ENCODE data around the gene NUDT21. TPM values are rescaled to one million over a fixed set of nuclear protein-coding genes. Genes with fewer than 3 reads are reported as not detected.

Gene NUDT21
- total RNA-seq, 1 experiment from 2014 or later = 109 TPM

DNA sequence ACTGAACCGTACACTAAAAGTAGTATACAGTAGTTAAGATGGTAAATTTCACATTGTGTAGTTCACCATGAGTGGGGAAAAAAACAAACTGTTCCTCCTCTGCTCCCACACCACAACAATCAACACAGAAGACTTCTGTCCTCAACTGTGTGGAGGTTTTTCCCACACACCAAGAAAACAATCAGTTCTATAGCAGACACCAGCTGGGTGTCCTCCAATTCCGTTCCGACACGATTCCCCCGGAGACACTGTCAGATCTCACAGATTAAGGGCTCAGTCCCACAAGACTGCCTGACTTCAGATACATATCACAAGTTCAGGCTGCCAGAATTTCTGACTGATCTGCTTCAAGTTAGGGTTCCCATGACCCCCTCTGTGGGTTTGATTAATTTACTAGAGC, 36.9 kb upstream of the NUDT21 start:
- Histone ChIP-seq H4K20me1 (ENCODE audit: low read length) (no peaks in the 10 kb centered on the region), H3K36me3 (ENCODE audit: low read depth, low read length) (peaks cover 6% of the 10 kb centered on the region), H3K4me3 (ENCODE audit: low read length) (no peak overlapping the region), H3K9me3 (ENCODE audit: low read length) (no peaks in the 10 kb centered on the region), H3K9me2 (replicated peaks; ENCODE audit: low read length) (no peaks in the 10 kb centered on the region), H3F3A (ENCODE audit: low read length, unreplicated experiment) (no peaks in the 10 kb centered on the region), H3K27ac (ENCODE audit: low read length) (no peak overlapping the region), H3K9ac (ENCODE audit: low read length) (no peak overlapping the region), H3K79me2 (ENCODE audit: low read length) (no peaks in the 10 kb centered on the region), H3K27me3 (ENCODE audit: low read length) (no peaks in the 10 kb centered on the region), H3K4me1 (ENCODE audit: insufficient read depth, low read length) (no peaks in the 10 kb centered on the region), H2AFZ (ENCODE audit: low read length) (no peak overlapping the region), H3K4me2 (ENCODE audit: low read length) (no peak overlapping the region)
- DNase-seq (no peak), ATAC-seq (no peak)
- ChIA-PET CTCF (no interaction called here), POLR2A (ENCODE audit: unreplicated experiment) (no interaction called here)
- TF ChIP-seq EZH2 (IDR thresholded peaks at IDR 0.05; ENCODE audit: low read length, unreplicated experiment) (no peak), EZH2phosphoT487 (IDR thresholded peaks at IDR 0.05; ENCODE audit: borderline replicate concordance, low read length) (no peak)
- TF ChIP-seq, protein P1, sequence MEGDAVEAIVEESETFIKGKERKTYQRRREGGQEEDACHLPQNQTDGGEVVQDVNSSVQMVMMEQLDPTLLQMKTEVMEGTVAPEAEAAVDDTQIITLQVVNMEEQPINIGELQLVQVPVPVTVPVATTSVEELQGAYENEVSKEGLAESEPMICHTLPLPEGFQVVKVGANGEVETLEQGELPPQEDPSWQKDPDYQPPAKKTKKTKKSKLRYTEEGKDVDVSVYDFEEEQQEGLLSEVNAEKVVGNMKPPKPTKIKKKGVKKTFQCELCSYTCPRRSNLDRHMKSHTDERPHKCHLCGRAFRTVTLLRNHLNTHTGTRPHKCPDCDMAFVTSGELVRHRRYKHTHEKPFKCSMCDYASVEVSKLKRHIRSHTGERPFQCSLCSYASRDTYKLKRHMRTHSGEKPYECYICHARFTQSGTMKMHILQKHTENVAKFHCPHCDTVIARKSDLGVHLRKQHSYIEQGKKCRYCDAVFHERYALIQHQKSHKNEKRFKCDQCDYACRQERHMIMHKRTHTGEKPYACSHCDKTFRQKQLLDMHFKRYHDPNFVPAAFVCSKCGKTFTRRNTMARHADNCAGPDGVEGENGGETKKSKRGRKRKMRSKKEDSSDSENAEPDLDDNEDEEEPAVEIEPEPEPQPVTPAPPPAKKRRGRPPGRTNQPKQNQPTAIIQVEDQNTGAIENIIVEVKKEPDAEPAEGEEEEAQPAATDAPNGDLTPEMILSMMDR (conservative IDR thresholded peaks at IDR 0.05; ENCODE audit: low read depth, low read length) = no peak
- BruUV-seq (replicated peaks) = no TSS peak
- intact Hi-C loops (cut with micrococcal nuclease) = no loop called here

GRCh38 chr16:56483394-56483793, 32.3 kb upstream of the NUDT21 start:
- Histone ChIP-seq H3F3A (ENCODE audit: low read length, unreplicated experiment) (no peaks in the 10 kb centered on the region), H3K79me2 (ENCODE audit: low read length) (no peaks in the 10 kb centered on the region), H3K27ac (ENCODE audit: low read length) (no peak overlapping the region), H4K20me1 (ENCODE audit: low read length) (no peaks in the 10 kb centered on the region), H3K9me2 (replicated peaks; ENCODE audit: low read length) (no peaks in the 10 kb centered on the region), H2AFZ (ENCODE audit: low read length) (no peak overlapping the region), H3K4me1 (ENCODE audit: insufficient read depth, low read length) (no peaks in the 10 kb centered on the region; the same call in 1 of the 2 replicates), H3K4me2 (ENCODE audit: low read length) (no peak overlapping the region), H3K36me3 (ENCODE audit: low read depth, low read length) (peaks cover 11% of the 10 kb centered on the region), H3K9ac (ENCODE audit: low read length) (no peak overlapping the region), H3K27me3 (ENCODE audit: low read length) (no peaks in the 10 kb centered on the region), H3K9me3 (ENCODE audit: low read length) (no peaks in the 10 kb centered on the region), H3K4me3 (ENCODE audit: low read length) (no peak overlapping the region)
- intact Hi-C loops (cut with micrococcal nuclease) = no loop called here
- DNase-seq (no peak), ATAC-seq (no peak)
- TF ChIP-seq, protein P1 (conservative IDR thresholded peaks at IDR 0.05; ENCODE audit: low read depth, low read length) = no peak
- no peak for TF ChIP-seq EZH2phosphoT487 (IDR thresholded peaks at IDR 0.05; ENCODE audit: borderline replicate concordance, low read length)
- no peak for TF ChIP-seq EZH2 (IDR thresholded peaks at IDR 0.05; ENCODE audit: low read length, unreplicated experiment)
- no TSS peak for BruUV-seq (replicated peaks)
- ChIA-PET CTCF (no interaction called here), POLR2A (ENCODE audit: unreplicated experiment) (no interaction called here)

- no peak overlapping the region for H2AFZ ChIP-seq (ENCODE audit: low read length)
- peaks cover 11% of the 10 kb centered on the region for H3K36me3 ChIP-seq (ENCODE audit: low read depth, low read length)
Observed at GRCh38 chr16:56482683-56483236, 31.6 kb upstream of the NUDT21 start.

More at GRCh38 chr16:56482683-56483236, 31.6 kb upstream of the NUDT21 start:
- Histone ChIP-seq H3K9ac (ENCODE audit: low read length) (no peak overlapping the region), H3K4me1 (ENCODE audit: insufficient read depth, low read length) (no peaks in the 10 kb centered on the region; the same call in 1 of the 2 replicates), H3K27ac (ENCODE audit: low read length) (no peak overlapping the region), H3K4me2 (ENCODE audit: low read length) (no peak overlapping the region), H3K4me3 (ENCODE audit: low read length) (no peak overlapping the region), H3K9me3 (ENCODE audit: low read length) (no peaks in the 10 kb centered on the region), H4K20me1 (ENCODE audit: low read length) (no peaks in the 10 kb centered on the region), H3K27me3 (ENCODE audit: low read length) (no peaks in the 10 kb centered on the region), H3K9me2 (replicated peaks; ENCODE audit: low read length) (no peaks in the 10 kb centered on the region), H3F3A (ENCODE audit: low read length, unreplicated experiment) (no peaks in the 10 kb centered on the region), H3K79me2 (ENCODE audit: low read length) (no peaks in the 10 kb centered on the region)
- ATAC-seq (no peak; the same call in 1 of the 2 replicates), DNase-seq (no peak)
- ChIA-PET CTCF (no interaction called here), POLR2A (ENCODE audit: unreplicated experiment) (no interaction called here)
- no TSS peak for BruUV-seq (replicated peaks)
- TF ChIP-seq EZH2phosphoT487 (IDR thresholded peaks at IDR 0.05; ENCODE audit: borderline replicate concordance, low read length) (no peak), EZH2 (IDR thresholded peaks at IDR 0.05; ENCODE audit: low read length, unreplicated experiment) (no peak)
- TF ChIP-seq, protein P1 (conservative IDR thresholded peaks at IDR 0.05; ENCODE audit: low read depth, low read length) = no peak
- intact Hi-C loops (cut with micrococcal nuclease) = no loop called here

All from PC-3 (cell line).